H1 (cell line): ENCODE measurements around the gene UBE3B. TPM values are rescaled to one million over a fixed set of nuclear protein-coding genes. Genes with fewer than 3 reads are reported as not detected.

Experiments used
- CTCF ChIA-PET: fragments of 300-600 bp; sonication (Branson Sonifier 250); formaldehyde crosslinking; loops from one replicate; lab custom pipeline; 2021; ENCODE audit not compliant: partially characterized antibody; lab: Charles Lee
- POLR2A ChIA-PET: fragments of 300-600 bp; sonication (Branson Sonifier 250); formaldehyde crosslinking; loops from one replicate; lab custom pipeline; 2021; ENCODE audit warnings: inconsistent platforms; ENCODE audit not compliant: partially characterized antibody; lab: Charles Lee
- DNase-seq, 2 experiments: peaks; one replicate each; pipeline versions ENCODE4 v3.0.0 to v3.0.0-alpha.2; 2010 to 2022; ENCODE audit warnings: low spot score in 2 of 2, low read depth in 1 of 2, mixed read lengths in 1 of 2
- FAIRE-seq: peaks from 2 replicates; lab custom pipeline; 2011; peaks lifted over from hg19 to GRCh38; lab: Jason Lieb, UNC
- H2AFZ ChIP-seq: 2 replicates; pipeline ENCODE4 v1.8.1; 2012; ENCODE audit warnings: low read length, inconsistent platforms
- H2AK5ac ChIP-seq: 2 replicates; pipeline ENCODE4 v1.6.1; 2013; ENCODE audit warnings: low read depth, low read length
- H2BK120ac ChIP-seq: replicated peaks from 2 replicates; pipeline ENCODE3; 2013; ENCODE audit warnings: low read depth, low read length, inconsistent platforms
- H2BK12ac ChIP-seq: 2 replicates; pipeline ENCODE4 v1.6.1; 2013; ENCODE audit warnings: low read depth, low read length
- H2BK15ac ChIP-seq: 2 replicates; pipeline ENCODE4 v1.6.1; 2013; ENCODE audit warnings: low read length
- H2BK20ac ChIP-seq: 2 replicates; pipeline ENCODE4 v1.6.1; 2013; ENCODE audit warnings: low read length
- H2BK5ac ChIP-seq: 2 replicates; pipeline ENCODE4 v1.6.1; 2013; ENCODE audit warnings: low read depth, low read length
- H3K14ac ChIP-seq: 2 replicates; pipeline ENCODE4 v1.6.1; 2013; ENCODE audit warnings: inconsistent platforms; ENCODE audit not compliant: insufficient read length
- H3K18ac ChIP-seq: 2 replicates; pipeline ENCODE4 v1.6.1; 2013; ENCODE audit warnings: low read length; ENCODE audit errors: extremely low read depth
- H3K23ac ChIP-seq: 2 replicates; pipeline ENCODE4 v1.6.1; 2013; ENCODE audit warnings: inconsistent platforms; ENCODE audit not compliant: insufficient read length
- H3K23me2 ChIP-seq: 2 replicates; pipeline ENCODE4 v1.6.1; 2013; ENCODE audit warnings: low read depth, low read length
- H3K27ac ChIP-seq: 2 replicates; pipeline ENCODE4 v1.6.1; 2011; ENCODE audit warnings: low read depth, low read length, inconsistent platforms
- H3K27me3 ChIP-seq, 4 experiments: replicated peaks in 1 of 4; 1 replicate in 1 of 4; 2 replicates in 3 of 4; pipeline versions ENCODE4 v1.6.1 to v1.8.1; 2011 to 2013; ENCODE audit warnings: low read length in 3 of 4, mild to moderate bottlenecking in 3 of 4, inconsistent platforms in 2 of 4, mixed read lengths in 2 of 4, moderate library complexity in 1 of 4; ENCODE audit not compliant: control insufficient read depth in 3 of 4, insufficient read depth in 3 of 4; ENCODE audit errors: extremely low read depth in 1 of 4
- H3K36me3 ChIP-seq, 4 experiments: 2 replicates each; pipeline versions ENCODE4 v1.6.1 to v1.8.1; 2011 to 2013; ENCODE audit warnings: mild to moderate bottlenecking in 4 of 4, low read length in 3 of 4, moderate library complexity in 2 of 4, control low read depth in 1 of 4, inconsistent platforms in 1 of 4; ENCODE audit not compliant: insufficient read depth in 4 of 4, control insufficient read depth in 2 of 4
- H3K4ac ChIP-seq: replicated peaks from 2 replicates; pipeline ENCODE3; 2013; ENCODE audit warnings: low read length, low read depth, mixed read lengths, inconsistent platforms; ENCODE audit not compliant: insufficient read length
- H3K4me1 ChIP-seq, 4 experiments: replicated peaks in 1 of 4; 1 replicate in 1 of 4; 2 replicates in 3 of 4; pipeline versions ENCODE4 v1.6.1 to v1.8.1; 2011 to 2013; ENCODE audit warnings: low read length in 3 of 4, inconsistent platforms in 2 of 4, mixed read lengths in 1 of 4; ENCODE audit not compliant: insufficient read depth in 4 of 4, control insufficient read depth in 3 of 4
- H3K4me2 ChIP-seq, 2 experiments: 2 replicates each; pipeline versions ENCODE4 v1.6.1 to v1.8.1; 2011 to 2013; ENCODE audit warnings: low read depth in 2 of 2, low read length in 2 of 2, control low read depth in 1 of 2, inconsistent platforms in 1 of 2, mild to moderate bottlenecking in 1 of 2; ENCODE audit not compliant: insufficient read depth in 1 of 2
- H3K4me3 ChIP-seq, 4 experiments: fragments of 200-600, 300-600 bp in 1 of 4; sonication (generic), shearing (Covaris generic), sonication (Bioruptor Twin) in 1 of 4; 2 replicates each; pipeline versions ENCODE4 v1.5.1 to v1.8.1; 2011 to 2016; ENCODE audit warnings: low read length in 4 of 4, low read depth in 3 of 4, control low read depth in 2 of 4, inconsistent platforms in 2 of 4, mild to moderate bottlenecking in 2 of 4, mixed read lengths in 1 of 4, moderate library complexity in 1 of 4; ENCODE audit not compliant: insufficient read depth in 2 of 4; ENCODE audit errors: extremely low read depth in 1 of 4
- H3K56ac ChIP-seq: replicated peaks from 2 replicates; pipeline ENCODE3; 2013; ENCODE audit warnings: low read depth, mild to moderate bottlenecking, mixed read lengths, low read length, inconsistent platforms; ENCODE audit not compliant: insufficient read length
- H3K79me1 ChIP-seq: 2 replicates; pipeline ENCODE4 v1.6.1; 2013; ENCODE audit warnings: low read depth, low read length, control low read depth
- H3K79me2 ChIP-seq, 2 experiments: 2 replicates each; pipeline versions ENCODE4 v1.6.1 to v1.8.1; 2012 to 2013; ENCODE audit warnings: low read length in 2 of 2, mild to moderate bottlenecking in 2 of 2, inconsistent platforms in 1 of 2; ENCODE audit not compliant: insufficient read depth in 2 of 2, control insufficient read depth in 1 of 2
- H3K9ac ChIP-seq, 4 experiments: replicated peaks in 1 of 4; 1 replicate in 1 of 4; 2 replicates in 3 of 4; pipeline versions ENCODE4 v1.6.1 to v1.8.1; 2011 to 2013; ENCODE audit warnings: low read depth in 3 of 4, low read length in 3 of 4, control low read depth in 2 of 4, mild to moderate bottlenecking in 2 of 4, moderate library complexity in 2 of 4, inconsistent platforms in 1 of 4; ENCODE audit errors: extremely low read depth in 1 of 4
- H3K9me3 ChIP-seq, 2 experiments: 2 replicates each; pipeline versions ENCODE4 v1.6.1 to v1.8.1; 2012 to 2013; ENCODE audit warnings: mild to moderate bottlenecking in 2 of 2, moderate library complexity in 2 of 2, control low read depth in 1 of 2, inconsistent platforms in 1 of 2, low read depth in 1 of 2, low read length in 1 of 2, mixed read lengths in 1 of 2; ENCODE audit not compliant: insufficient read depth in 2 of 2
- H4K20me1 ChIP-seq, 2 experiments: replicated peaks in 1 of 2; 2 replicates each; pipeline versions ENCODE3 to v1.8.1; 2011 to 2013; ENCODE audit warnings: inconsistent platforms in 2 of 2, low read length in 2 of 2, mild to moderate bottlenecking in 1 of 2; ENCODE audit not compliant: insufficient read depth in 2 of 2, control insufficient read depth in 1 of 2
- H4K5ac ChIP-seq: 2 replicates; pipeline ENCODE4 v1.6.1; 2013; ENCODE audit warnings: low read length, low read depth, mixed read lengths, inconsistent platforms; ENCODE audit not compliant: insufficient read length
- H4K8ac ChIP-seq: 2 replicates; pipeline ENCODE4 v1.8.0; 2013; ENCODE audit warnings: mild to moderate bottlenecking, moderate library complexity, low read length, inconsistent platforms; ENCODE audit not compliant: insufficient read depth; ENCODE audit errors: extremely low read depth
- H4K91ac ChIP-seq: replicated peaks from 2 replicates; pipeline ENCODE3; 2013; ENCODE audit warnings: low read length, mixed read lengths, inconsistent platforms; ENCODE audit not compliant: insufficient read length
- GTF2F1 ChIP-seq: IDR thresholded peaks from 2 replicates; pipeline ENCODE4 v1.6.1; 2012; ENCODE audit warnings: low read depth, low read length, improper control_type of control experiment, borderline replicate concordance
- WGBS, 2 experiments: shearing (Covaris generic) in 1 of 2; methylation state at CpG; one replicate each; pipeline versions ENCODE4 v1.1.6 to v1.1.7; 2013 to 2015; ENCODE audit warnings: low lambda C conversion rate in 2 of 2, mixed read lengths in 2 of 2, inconsistent platforms in 1 of 2, low coverage in 1 of 2, missing lambda C conversion rate in 1 of 2; ENCODE audit not compliant: insufficient replicate concordance in 2 of 2, insufficient coverage in 1 of 2, insufficient read length in 1 of 2; ENCODE audit errors: extremely low coverage in 1 of 2, missing lambda C conversion rate in 1 of 2; 5-methylcytosine and 5-hydroxymethylcytosine counted together
- polyA plus RNA-seq, 7 experiments: library from polyadenylated mRNA; depleted of rRNA in 3 of 7; stranded (reverse) in 5 of 7; unstranded in 2 of 7; fragments of >200 nt in 5 of 7; fragments of 200-250 nt in 2 of 7; gene quantifications; 1 replicate in 5 of 7; 2 replicates in 1 of 7; 4 replicates in 1 of 7; pipeline versions ENCODE4 v1.2.1 to v1.2.3, GENCODE V29; 2011 to 2013; ENCODE audit warnings: missing spikeins in 2 of 7, mixed read lengths in 2 of 7
- total RNA-seq: library from RNA; stranded (reverse); fragmentation: NEBNext Ultra II Directional; extraction: Animal tissue kit (Norgen Biotek cat#: 25700); gene quantifications from 2 replicates; pipeline ENCODE4 v1.2.1, GENCODE V29; 2021

The UBE3B gene
- total and polyA plus RNA-seq, 2 of the 8 experiments (the other 6 are each of a cell fraction or from before 2014, with no cell fraction given), result 14.0 to 21.1 TPM

DNA sequence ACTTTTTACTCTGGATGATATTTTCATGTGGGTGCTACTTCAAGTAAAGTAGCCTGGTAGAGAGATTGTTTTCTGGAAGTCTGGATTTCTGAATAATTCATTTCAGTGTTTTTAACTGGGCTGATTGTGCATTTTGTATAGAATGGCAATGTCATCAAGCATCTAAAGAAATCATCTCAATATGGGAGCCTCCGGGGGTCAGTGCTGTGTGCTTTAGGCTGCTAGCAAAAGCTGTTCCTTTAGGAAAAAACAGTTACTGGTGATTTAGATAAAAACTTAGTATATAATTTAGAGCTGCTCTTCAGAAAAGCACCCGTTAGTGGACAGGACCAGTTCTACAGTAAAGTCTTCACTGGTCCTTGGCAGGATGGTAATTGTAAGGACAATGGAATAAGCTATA, 5.1 kb downstream of the UBE3B start:
- no peak overlapping the region for H3K56ac ChIP-seq
- no peak overlapping the region for H2BK120ac ChIP-seq
- DNase-seq, result no peak
- H4K20me1 ChIP-seq, result peaks cover 0 to 2% of the 10 kb centered on the region in 2 experiments
- ChIA-PET CTCF (interaction anchor here (1.0 kb wide), 1 partner anchor 31 kb away, joined by 3 read pairs; no protein-coding TSS in a partner anchor), POLR2A (interaction anchor here (1.8 kb wide), 1 partner anchor 9 kb away, joined by 5 read pairs; no protein-coding TSS in a partner anchor)
- H3K9ac ChIP-seq, result no peak overlapping the region
- no peak overlapping the region for H2BK5ac ChIP-seq
- no peak overlapping the region for H3K14ac ChIP-seq
- no peak for FAIRE-seq
- H2BK12ac ChIP-seq, result no peak overlapping the region
- no peak overlapping the region for H4K5ac ChIP-seq
- H3K79me1 ChIP-seq, result no peaks in the 10 kb centered on the region; the same call in 1 of the 2 replicates
- H4K91ac ChIP-seq, result no peak overlapping the region
- no peak overlapping the region for H2AFZ ChIP-seq
- no peaks in the 10 kb centered on the region for H3K27me3 ChIP-seq
- no peak overlapping the region for H3K27ac ChIP-seq
- H3K4me3 ChIP-seq, result no peak overlapping the region
- no peak overlapping the region for H4K8ac ChIP-seq
- no peak for TF ChIP-seq GTF2F1
- H2BK20ac ChIP-seq, result no peak overlapping the region
- H3K79me2 ChIP-seq, result peaks cover 5 to 17% of the 10 kb centered on the region in 2 experiments
- H3K23ac ChIP-seq, result no peak overlapping the region
- no peak overlapping the region for H3K4me2 ChIP-seq
- H3K36me3 ChIP-seq, result peaks cover 2 to 34% (median 23%) of the 10 kb centered on the region in 4 experiments; a peak in 6 of 8 replicates
- 79% methylated on average over 2 of the region's 2 CpGs; no CpG with 5 or more reads in 1 of the 2 experiments for WGBS, 2 experiments
- no peak overlapping the region for H3K4ac ChIP-seq
- H3K9me3 ChIP-seq, result no peaks in the 10 kb centered on the region
- peaks cover 2% of the 10 kb centered on the region; the same call in 1 of the 2 replicates for H3K23me2 ChIP-seq
- H2AK5ac ChIP-seq, result no peak overlapping the region
- peaks cover 0 to 4% (median 0%) of the 10 kb centered on the region in 4 experiments; a peak in 2 of 7 replicates for H3K4me1 ChIP-seq
- H2BK15ac ChIP-seq, result no peak overlapping the region
- no peak overlapping the region for H3K18ac ChIP-seq
